Measurements from ENCODE around the gene CSKMT. TPM values are rescaled to one million over a fixed set of nuclear protein-coding genes. Genes with fewer than 3 reads are reported as not detected.

CSKMT gene
- total RNA-seq, 1 donor = 10.8 TPM

DNA sequence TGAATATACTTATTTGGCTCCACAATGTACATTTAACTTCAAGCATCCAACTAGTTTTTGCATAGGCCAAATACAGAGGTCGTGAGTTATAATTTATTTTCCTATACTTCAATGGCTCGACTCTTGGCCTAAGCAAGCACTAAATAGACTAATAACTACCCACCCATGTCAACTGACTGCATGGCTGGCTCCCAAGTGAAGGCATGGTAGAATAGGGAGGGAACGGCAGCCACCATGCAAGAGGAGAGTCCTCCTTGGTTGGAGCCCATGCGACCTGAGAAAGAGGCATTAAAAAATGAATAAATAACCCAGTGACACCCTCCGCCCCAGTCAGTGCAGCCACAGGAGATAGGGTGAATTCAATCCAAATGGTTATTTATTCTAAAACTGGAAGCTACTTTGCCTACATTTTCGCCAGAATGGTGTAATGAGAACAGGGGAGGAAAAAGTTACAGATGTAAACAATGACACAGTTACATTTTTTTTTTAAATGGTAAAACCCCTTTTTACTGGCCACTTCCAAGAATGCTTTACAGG lies 47.2 kb downstream of the CSKMT start:
- TF ChIP-seq, protein P1, sequence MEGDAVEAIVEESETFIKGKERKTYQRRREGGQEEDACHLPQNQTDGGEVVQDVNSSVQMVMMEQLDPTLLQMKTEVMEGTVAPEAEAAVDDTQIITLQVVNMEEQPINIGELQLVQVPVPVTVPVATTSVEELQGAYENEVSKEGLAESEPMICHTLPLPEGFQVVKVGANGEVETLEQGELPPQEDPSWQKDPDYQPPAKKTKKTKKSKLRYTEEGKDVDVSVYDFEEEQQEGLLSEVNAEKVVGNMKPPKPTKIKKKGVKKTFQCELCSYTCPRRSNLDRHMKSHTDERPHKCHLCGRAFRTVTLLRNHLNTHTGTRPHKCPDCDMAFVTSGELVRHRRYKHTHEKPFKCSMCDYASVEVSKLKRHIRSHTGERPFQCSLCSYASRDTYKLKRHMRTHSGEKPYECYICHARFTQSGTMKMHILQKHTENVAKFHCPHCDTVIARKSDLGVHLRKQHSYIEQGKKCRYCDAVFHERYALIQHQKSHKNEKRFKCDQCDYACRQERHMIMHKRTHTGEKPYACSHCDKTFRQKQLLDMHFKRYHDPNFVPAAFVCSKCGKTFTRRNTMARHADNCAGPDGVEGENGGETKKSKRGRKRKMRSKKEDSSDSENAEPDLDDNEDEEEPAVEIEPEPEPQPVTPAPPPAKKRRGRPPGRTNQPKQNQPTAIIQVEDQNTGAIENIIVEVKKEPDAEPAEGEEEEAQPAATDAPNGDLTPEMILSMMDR (IDR thresholded peaks at IDR 0.05; ENCODE audit: insufficient read depth, low read length) = no peak
- no peak overlapping the region for H3K4me3 ChIP-seq (ENCODE audit: low read depth, low read length)
- no peak for DNase-seq (ENCODE audit: low read depth)

DNA sequence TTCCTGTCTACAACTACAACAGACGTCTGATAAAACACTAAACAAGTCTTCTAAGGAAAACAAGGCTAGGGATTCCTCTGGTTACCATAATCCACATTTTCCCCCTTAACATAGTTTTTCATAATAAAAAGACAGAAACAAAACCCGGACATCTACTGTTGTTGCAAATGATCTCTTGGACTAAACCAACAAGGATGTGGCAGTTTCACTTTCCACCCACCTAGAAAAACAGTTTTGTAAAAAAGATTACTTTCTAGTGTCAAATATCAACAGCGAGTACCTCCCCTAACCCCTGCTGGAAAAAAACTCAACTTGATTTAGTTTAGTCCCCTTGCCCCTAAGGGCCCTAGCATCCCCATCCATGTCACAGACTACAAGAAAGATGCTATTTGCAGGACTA lies 47.7 kb downstream of the CSKMT start:
- DNase-seq (ENCODE audit: low read depth) = no peak
- no peak overlapping the region for H3K4me3 ChIP-seq (ENCODE audit: low read depth, low read length)
- TF ChIP-seq, protein P1 (IDR thresholded peaks at IDR 0.05; ENCODE audit: insufficient read depth, low read length) = no peak

DNA sequence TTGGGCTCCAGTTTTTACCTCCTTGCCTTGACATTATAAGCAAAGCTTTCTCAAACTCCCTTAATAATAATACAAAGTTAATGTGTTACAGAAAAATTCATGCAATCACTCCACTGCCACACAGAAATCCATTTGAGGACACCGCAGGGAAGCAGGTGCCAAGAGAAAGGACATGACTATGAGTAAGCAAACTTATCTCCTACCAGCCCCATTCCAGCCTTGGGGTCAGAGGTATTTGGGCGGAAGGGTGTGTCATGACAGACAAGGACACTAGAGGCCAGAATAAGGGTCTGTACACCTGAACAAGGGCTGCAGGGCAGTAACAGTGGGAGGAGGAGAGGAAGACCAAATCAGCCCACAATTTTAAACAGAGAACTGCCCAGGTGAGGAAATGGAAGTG lies 48.2 kb downstream of the CSKMT start:
- TF ChIP-seq, protein P1 (IDR thresholded peaks at IDR 0.05; ENCODE audit: insufficient read depth, low read length) = no peak

DNA sequence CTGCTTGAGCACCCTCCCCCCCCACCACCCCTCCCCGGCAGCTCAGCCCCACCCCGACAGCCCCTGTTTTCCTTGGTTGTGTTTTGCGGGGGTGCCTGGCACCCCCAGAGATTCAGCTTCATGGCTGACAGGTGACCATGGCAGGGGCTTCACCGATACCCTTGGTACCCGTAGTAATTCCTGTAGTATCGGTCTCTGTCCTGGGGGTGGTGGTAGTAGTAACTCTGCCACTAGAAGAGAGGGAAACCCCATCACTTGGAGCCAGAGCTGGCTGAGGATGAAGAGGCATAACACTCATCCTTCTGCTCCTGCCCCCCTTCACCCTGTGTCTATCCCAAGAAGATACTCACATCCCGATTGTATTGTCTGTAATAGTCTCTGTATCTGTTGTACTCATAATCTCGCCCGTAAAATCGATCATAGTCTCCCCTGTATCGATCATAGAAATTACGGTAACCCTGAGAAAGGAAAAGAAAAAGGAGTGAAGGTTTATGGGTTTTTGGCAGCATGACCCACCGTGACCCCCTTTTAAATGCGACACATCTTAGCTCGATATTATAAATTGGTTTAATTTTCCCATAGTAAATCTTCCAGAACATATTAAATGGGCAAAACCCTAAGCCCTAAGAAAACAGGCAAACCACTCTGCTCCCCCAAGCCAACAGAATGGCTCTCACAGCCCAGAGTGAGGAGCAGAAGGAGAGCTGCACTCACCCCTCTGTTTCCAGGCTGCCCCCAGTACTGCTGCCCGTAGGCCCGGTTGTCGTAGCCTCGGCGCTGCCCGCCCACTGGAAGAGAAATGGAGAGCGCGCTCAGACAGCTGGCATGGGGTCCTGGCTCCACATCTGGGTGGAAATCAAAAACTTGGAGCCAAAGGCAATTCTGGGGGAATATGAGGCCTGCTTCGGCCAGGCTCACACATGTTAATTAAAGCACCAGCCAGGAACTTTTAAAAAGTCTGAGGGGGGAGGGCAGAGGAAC lies 50.3 kb downstream of the CSKMT start:
- no peak overlapping the region for H3K4me3 ChIP-seq (ENCODE audit: low read depth, low read length)
- no peak for DNase-seq (ENCODE audit: low read depth)
- TF ChIP-seq, protein P1 (IDR thresholded peaks at IDR 0.05; ENCODE audit: insufficient read depth, low read length) = no peak

More for the DNA sequence above, 48.2 kb downstream of the CSKMT start:
- DNase-seq (ENCODE audit: low read depth) = no peak
- H3K4me3 ChIP-seq (ENCODE audit: low read depth, low read length) = no peak overlapping the region

DNA sequence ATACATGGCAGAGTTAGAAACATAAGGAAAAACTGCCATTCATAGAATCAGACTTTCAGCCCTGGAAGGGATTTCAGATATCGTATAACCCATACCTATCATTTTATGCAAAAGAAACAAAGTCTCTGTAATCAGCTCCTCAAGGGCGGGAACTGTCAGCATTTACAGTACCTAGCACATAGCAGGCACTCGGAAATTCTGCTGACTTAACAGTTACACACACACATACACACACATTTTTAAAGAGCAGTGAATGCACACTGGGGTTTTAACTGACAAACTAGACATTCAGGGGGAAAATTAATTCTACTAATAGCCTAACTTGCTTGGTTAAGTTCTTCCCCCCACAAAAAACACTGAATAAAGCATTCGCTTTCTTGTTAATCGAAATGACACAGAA lies 51.1 kb downstream of the CSKMT start:
- TF ChIP-seq, protein P1 (IDR thresholded peaks at IDR 0.05; ENCODE audit: insufficient read depth, low read length) = no peak
- no peak for DNase-seq (ENCODE audit: low read depth)
- H3K4me3 ChIP-seq (ENCODE audit: low read depth, low read length) = no peak overlapping the region

DNA sequence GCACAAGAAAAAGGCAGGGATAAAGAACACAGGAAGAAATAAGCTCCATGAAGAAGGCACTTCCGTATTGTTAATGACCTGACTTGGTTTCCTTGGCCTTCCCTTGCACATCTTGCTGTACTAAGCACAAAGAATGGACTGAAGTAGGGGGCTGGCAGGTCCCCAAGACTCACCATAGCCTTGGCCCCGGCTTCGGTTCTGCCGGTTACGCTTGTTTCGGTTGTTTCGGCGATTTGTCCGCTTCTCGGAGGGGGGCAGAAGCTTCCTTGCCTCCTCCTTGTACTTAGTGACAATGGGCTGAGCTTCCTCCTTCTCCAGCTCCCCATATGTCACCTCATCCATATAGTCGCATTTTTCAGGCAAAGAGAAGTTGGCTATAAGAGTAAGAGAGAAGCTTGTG lies 51.7 kb downstream of the CSKMT start:
- TF ChIP-seq, protein P1 (IDR thresholded peaks at IDR 0.05; ENCODE audit: insufficient read depth, low read length) = no peak
- H3K4me3 ChIP-seq (ENCODE audit: low read depth, low read length) = no peak overlapping the region
- DNase-seq (ENCODE audit: low read depth) = no peak

Small RNA genes lying within 50 kb of the gene (small RNA-seq; reads per million reads assigned to genes)
- gene SNORA57 = not detected

Other genes with a start within 250 kb of the CSKMT start
- not detected in 2 replicates for gene SCGB1A1, start 246.3 kb upstream of the CSKMT start, total RNA-seq (ENCODE audit: low replicate concordance)
- gene AHNAK, start 118.5 kb upstream of the CSKMT start, total RNA-seq (ENCODE audit: low replicate concordance) = 737 and 1,851 TPM in 2 replicates
- gene EEF1G, start 91.4 kb upstream of the CSKMT start, total RNA-seq (ENCODE audit: low replicate concordance) = 1,443 and 1,493 TPM in 2 replicates
- gene TUT1, start 73.8 kb upstream of the CSKMT start, total RNA-seq (ENCODE audit: low replicate concordance) = 4.5 and 9.4 TPM in 2 replicates
- 46.2 and 110 TPM in 2 replicates for gene MTA2, start 63.4 kb upstream of the CSKMT start, total RNA-seq (ENCODE audit: low replicate concordance)
- gene EML3, start 52.5 kb upstream of the CSKMT start, total RNA-seq (ENCODE audit: low replicate concordance) = 22.3 and 61.7 TPM in 2 replicates
- 4.6 and 26.4 TPM in 2 replicates for gene ROM1, start 52.1 kb upstream of the CSKMT start, total RNA-seq (ENCODE audit: low replicate concordance)
- gene B3GAT3, start 43.3 kb upstream of the CSKMT start, total RNA-seq (ENCODE audit: low replicate concordance) = 14.1 and 18.7 TPM in 2 replicates
- gene GANAB, start 18.7 kb upstream of the CSKMT start, total RNA-seq (ENCODE audit: low replicate concordance) = 203 and 208 TPM in 2 replicates
- gene INTS5, start 12.0 kb upstream of the CSKMT start, total RNA-seq (ENCODE audit: low replicate concordance) = 20.9 and 21.8 TPM in 2 replicates
- 14.2 and 48.2 TPM in 2 replicates for gene C11orf98, start 102 bp upstream of the CSKMT start, total RNA-seq (ENCODE audit: low replicate concordance)
- 6.8 and 31.3 TPM in 2 replicates for gene UQCC3, start 6.4 kb downstream of the CSKMT start, total RNA-seq (ENCODE audit: low replicate concordance)
- 4.2 and 4.5 TPM in 2 replicates for gene LBHD1, start 7.0 kb downstream of the CSKMT start, total RNA-seq (ENCODE audit: low replicate concordance)
- gene UBXN1, start 13.8 kb downstream of the CSKMT start, total RNA-seq (ENCODE audit: low replicate concordance) = 70.7 and 840 TPM in 2 replicates
- 39.0 and 62.0 TPM in 2 replicates for gene LRRN4CL, start 24.2 kb downstream of the CSKMT start, total RNA-seq (ENCODE audit: low replicate concordance)
- 34.4 and 43.5 TPM in 2 replicates for gene BSCL2, start 42.1 kb downstream of the CSKMT start, total RNA-seq (ENCODE audit: low replicate concordance)
- gene GNG3, start 42.4 kb downstream of the CSKMT start, total RNA-seq (ENCODE audit: low replicate concordance) = not detected in 2 replicates
- gene HNRNPUL2, start 62.1 kb downstream of the CSKMT start, total RNA-seq (ENCODE audit: low replicate concordance) = 10.4 and 16.7 TPM in 2 replicates
- gene TTC9C, start 63.2 kb downstream of the CSKMT start, total RNA-seq (ENCODE audit: low replicate concordance) = 20.3 and 40.1 TPM in 2 replicates
- 4.2 and 13.4 TPM in 2 replicates for gene ZBTB3, start 88.8 kb downstream of the CSKMT start, total RNA-seq (ENCODE audit: low replicate concordance)
- gene POLR2G, start 96.3 kb downstream of the CSKMT start, total RNA-seq (ENCODE audit: low replicate concordance) = 17.0 and 76.5 TPM in 2 replicates
- gene TAF6L, start 106.1 kb downstream of the CSKMT start, total RNA-seq (ENCODE audit: low replicate concordance) = 15.6 and 42.9 TPM in 2 replicates
- gene TMEM179B, start 122.1 kb downstream of the CSKMT start, total RNA-seq (ENCODE audit: low replicate concordance) = 39.4 and 54.7 TPM in 2 replicates
- gene TMEM223, start 126.7 kb downstream of the CSKMT start, total RNA-seq (ENCODE audit: low replicate concordance) = 4.5 and 14.7 TPM in 2 replicates
- gene NXF1, start 140.1 kb downstream of the CSKMT start, total RNA-seq (ENCODE audit: low replicate concordance) = 27.8 and 77.6 TPM in 2 replicates
- 20.4 and 42.8 TPM in 2 replicates for gene STX5, start 166.7 kb downstream of the CSKMT start, total RNA-seq (ENCODE audit: low replicate concordance)
- gene TEX54, start 167.5 kb downstream of the CSKMT start, total RNA-seq (ENCODE audit: low replicate concordance) = 0.54 TPM in 1 of 2 replicates, not detected in the other
- gene WDR74, start 174.3 kb downstream of the CSKMT start, total RNA-seq (ENCODE audit: low replicate concordance) = 29.5 and 29.8 TPM in 2 replicates
- 174 and 179 TPM in 2 replicates for gene SLC3A2, start 215.6 kb downstream of the CSKMT start, total RNA-seq (ENCODE audit: low replicate concordance)